Stimulated activated CD8-positive, alpha-beta memory T cell treated with anti-CD3 and anti-CD28 coated beads, Interleukin-4, amount 100 ng/mL, for 48 hours (primary cell): Measurements from ENCODE around the gene PTPRD.
"Not testable (repeated sequence)": the region's sequence is repeated elsewhere in the genome, so short reads cannot be mapped to it uniquely, and the experiment has no call there.

Experiments used
- DNase-seq: peaks from one replicate; pipeline ENCODE4 v3.0.0-alpha.2; 2020

The PTPRD gene

DNA sequence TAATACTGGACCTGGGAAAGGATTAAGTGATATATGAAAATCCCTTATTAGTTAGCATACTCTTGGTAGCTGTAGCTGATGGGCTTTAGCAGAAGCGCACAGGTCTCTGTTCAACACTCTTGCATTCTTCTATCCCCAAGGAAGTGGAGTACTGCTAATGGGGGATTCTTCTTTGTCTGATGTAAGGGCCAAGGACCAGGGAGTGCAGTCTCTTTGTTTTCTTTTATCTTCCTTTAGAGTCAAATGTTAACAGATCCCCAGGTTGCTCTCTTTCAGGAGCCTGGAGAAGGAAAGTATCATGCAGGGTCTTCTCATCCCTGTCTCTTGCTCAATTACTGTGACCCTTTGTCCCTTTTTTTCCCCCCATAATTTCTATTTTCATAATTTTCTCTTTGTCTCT lies 1666.3 kb downstream of the PTPRD start:
- DNase-seq, result no peak

DNA sequence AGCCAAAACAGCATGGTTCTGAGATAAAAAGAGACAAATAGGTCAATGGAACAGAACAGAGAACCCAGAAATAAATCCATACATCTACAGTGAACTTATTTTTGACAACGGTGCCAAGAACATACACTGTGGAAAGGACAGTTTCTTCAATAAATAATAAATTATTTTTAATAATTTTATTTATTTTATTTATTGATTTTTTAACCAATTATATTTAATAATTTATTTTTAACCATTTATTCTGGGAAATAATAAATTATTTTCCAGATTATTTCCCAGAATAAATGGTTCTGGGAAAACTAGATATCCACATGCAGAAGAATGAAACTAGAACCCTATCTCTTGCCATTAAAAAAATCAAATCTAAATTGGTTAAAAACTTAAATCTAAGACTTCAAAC lies 1669.4 kb downstream of the PTPRD start:
- DNase-seq, result no peak

DNA sequence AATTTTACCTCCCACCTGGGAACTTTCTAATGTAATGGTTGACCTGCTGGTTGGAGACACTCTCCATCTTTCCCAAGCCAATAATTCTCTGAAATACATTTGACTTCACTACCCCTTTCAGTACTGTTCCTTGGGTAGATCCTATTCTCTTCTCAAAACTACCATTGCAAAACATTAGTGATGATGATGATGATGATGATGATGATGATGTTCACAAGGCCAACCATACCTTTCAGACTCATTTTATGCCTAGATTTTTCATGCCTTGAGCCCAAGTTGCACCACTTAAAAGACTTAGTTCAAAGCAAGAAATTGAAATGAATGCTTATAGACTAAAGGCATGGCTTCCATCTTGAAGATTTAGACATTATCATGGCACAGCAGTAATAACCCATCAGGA lies 1672.2 kb downstream of the PTPRD start:
- no peak for DNase-seq

DNA sequence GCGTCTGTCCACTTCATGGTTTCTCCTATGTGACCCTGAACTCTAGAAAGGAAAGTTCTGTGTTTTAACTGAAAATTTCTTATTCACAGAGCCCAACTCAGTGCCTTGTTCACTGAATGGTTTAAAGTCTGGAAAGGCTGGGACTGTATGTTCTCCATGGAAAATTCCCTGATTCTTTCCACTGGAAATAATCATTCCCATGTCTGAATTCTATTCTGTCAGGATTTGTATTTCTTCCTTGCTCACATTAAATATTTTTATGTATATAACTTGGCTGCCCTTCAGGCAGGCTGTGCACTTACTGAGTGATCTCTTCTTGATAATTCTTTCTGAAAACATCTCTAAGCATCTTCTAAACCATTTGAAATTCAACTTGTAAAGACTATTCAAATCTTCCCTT lies 1686.3 kb downstream of the PTPRD start:
- DNase-seq, result no peak

DNA sequence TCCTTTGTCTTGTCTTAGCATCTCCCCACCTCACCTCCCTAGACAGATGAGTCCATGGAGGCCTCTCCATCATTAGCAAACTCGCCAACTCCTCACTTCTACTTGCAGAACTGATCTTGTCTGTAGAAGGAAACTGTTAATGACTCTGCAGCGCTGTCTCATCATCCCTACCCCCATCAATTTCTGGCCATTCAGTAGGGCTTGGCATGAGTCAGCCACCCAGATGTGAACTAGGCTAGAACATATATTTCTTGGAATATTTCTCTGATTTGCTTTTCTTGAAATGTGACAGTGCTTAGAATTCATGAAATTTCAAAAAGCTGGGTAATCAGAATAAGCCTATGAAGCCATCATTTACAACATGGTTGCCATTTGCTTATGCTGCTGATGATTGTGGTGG lies 1688.2 kb downstream of the PTPRD start:
- DNase-seq, result no peak

DNA sequence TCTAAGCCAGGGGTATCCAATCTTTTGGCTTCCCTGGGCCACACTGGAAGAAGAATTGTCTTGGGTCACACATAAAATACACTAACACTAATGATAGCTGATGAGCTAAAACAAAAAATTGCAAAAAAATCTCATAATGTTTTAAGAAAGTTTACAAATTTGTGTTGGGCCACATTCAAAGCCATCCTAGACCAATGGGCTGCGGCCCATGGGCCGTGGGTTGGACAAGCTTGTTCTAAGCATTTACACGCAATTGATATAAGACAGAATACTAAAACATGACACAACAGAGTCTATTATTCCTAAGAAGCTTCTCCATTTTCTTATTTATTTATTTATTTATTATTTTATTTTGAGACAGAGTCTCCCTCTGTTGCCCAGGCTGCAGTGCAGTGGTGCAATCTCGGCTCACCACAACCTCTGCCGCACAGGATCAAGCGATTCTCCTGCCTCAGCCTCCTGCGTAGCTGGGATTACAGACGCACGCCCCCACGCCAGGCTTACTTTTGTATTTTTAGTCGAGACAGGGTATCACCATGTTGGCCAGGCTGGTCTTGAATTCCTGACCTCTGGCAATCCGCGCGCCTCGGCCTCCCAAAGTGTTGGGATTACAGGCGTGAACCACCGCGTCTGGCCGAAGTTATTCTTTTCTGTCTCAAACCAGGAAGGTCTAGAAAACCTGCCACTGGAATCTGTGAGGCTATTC lies 1692.2 kb downstream of the PTPRD start:
- DNase-seq, result not testable (repeated sequence)

DNA sequence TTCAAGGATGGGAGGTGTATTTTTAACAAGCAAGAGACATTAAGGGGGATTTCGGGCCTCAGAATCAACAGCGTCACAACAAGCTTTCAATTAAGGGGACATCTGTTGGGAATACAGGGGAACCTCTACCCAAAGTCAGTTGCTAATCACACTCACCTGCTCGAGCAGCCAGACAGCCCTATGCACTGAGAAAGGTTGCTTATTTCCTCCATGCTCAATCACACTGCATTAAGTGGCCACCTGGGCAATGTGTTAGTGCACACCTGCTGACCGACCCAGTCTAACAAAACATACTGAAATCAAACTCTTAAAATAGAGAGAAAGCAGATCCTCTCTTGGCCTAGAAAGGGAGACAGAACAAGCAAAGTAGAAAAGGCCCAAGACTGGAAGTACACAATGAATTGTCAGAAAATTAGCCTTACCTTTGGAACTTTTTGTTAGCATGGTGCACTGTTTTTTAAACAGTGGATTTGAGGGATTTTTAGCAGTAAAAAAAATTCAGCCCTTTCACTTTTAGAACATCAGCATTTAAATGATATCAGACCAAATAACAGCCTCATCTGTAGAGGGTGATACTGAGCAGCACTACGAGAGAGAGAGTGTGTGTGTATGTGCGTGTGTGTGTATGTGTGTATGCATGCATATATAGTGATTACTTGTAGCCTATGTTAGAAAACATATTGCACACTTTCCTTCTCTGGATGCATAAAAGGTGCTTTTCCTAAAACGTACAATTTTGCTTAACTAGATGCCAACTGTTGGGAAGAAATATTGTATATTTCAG lies 1694.7 kb downstream of the PTPRD start:
- DNase-seq, result no peak

DNA sequence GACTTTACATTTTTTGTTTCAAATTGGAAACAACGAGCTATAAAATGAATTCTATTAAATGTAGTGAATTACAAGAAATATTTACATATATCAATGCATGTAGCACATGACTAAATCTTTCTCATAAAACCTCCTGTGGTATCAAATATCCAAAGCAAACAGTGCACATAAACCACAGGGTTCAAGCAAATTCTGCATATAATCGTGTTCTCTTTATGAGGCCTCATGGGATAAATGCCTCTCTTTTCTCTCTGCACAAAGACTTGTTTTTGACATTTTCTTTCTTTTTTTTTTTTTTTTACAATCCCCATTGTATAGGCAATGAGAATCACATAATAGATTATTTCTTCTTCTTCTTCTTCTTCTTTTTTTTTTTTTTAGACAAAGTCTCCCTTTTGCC lies 1696.0 kb downstream of the PTPRD start:
- no peak for DNase-seq

DNA sequence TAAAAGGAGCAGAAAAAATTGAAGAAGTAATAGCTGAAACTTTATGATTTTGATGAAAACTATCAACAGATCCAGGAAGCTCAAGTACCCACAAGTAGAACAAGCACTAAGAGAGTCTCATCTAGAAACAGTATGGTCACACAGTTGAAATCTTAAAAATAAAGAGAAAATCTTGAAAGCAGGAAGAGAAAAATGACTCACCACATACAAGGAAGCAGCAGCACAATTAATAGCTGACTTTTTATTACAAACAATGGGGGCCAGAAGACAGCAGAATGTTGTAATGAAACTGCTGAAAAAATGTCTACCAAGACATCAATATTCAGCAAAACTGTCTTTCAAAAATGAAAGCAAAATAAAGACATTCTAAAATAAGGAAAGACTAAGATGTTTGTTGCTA lies 1704.9 kb downstream of the PTPRD start:
- DNase-seq, result no peak

DNA sequence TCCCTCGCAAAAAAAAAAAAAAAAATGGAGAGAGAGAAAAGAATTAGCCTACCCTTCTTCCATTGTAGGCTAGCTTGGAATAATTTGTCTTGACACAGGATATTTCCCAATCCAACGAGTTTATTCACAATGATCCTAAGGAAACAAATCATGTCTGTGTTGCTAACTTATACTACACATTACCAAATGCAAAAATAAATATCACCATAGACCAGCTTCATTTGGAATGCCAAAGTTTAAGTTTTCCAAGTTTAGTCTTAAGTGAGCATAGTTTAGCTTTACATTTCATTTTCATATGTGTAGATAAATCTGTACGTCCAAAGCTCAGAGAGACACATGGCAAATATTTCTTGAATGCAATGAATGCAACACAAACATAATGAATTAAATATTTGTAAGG lies 1707.1 kb downstream of the PTPRD start:
- no peak for DNase-seq

DNA sequence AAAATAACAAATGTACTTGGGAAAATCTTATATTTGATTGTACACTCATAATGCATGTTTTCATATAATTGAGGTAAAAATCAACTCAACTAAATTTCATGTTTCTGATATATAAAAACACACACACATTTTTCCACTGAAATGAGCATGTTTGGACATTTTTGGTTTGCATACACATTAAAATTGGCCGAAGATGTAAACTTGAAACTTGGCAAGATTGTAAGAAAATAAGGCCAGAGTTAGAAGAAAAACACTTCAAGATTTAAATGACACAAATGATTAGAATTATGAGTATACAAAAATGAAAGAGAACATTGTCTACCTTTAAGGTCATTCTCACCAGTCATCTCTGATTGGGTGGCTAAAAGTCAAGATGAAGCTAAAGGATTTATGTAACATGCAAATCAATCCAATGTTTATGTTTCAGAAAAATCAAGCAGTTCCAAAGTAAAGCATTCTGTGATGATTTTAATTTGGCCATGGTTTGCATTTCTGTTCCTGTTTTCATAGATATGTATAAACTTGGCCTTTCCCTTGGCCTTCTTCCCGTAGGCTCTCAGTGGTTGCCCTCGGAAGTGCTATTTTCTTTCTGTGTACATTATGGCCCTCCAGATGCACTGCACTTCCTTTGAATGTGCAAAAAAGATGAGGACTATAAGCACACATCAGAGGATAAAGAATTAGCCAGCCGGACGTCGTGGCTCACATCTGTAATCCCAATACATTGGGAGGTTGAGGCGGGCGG lies 1707.9 kb downstream of the PTPRD start:
- no peak for DNase-seq

DNA sequence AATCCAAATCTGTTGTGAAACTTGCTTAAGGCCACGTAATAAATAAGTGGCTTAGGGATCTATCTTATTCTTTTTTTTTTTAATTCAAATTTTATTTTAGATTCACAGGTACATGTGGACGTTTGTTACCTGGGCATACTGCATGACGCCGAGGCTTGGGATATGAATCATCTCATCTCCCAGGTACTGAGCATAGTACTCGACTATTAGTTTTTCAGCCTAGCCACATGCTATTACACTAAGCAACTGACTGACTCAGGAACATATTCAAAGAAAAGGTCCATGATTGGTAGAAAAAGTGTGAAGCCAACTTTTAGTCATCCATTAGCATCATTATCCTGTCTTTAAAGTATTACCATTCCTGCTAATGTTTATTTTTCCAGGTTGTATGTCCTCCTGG lies 1709.7 kb downstream of the PTPRD start:
- DNase-seq, result no peak

DNA sequence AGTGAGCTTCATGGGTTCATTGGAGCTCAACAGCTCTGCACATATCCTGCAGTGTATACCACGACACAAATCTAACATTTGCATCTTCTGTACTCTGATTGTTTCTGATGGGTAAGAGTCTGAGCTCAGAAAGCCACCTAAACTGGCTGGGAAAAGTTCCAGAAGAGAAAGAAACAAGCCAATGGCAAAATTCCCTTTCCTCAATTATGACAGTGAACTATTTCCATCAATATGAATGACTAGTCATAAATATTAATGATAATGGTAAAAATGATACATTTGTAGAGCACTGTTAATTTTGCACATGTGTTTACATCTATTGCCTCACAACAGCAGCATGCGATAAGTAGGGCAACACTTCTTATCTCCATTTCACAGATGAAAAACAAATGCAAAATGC lies 1711.7 kb downstream of the PTPRD start:
- DNase-seq, result no peak

DNA sequence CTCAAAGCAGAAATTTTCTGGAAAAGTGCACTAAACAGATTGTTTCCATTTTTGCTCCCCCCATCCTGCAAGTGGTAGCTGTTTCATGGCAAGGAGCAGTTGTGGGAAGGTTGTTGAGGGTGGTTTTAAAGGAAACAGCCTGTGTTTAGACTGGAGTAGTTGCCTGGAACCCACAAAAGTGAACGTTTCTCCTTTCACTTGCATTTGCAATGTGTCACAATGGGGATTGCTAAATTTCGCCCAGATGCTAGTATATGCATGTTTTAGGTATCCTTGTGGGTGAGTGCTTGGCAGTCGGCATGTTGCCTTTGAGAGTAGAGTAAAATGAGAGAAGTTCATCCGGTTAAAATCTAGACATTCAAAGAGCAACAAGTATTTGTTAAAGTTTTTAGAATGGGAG lies 1713.3 kb downstream of the PTPRD start:
- no peak for DNase-seq

DNA sequence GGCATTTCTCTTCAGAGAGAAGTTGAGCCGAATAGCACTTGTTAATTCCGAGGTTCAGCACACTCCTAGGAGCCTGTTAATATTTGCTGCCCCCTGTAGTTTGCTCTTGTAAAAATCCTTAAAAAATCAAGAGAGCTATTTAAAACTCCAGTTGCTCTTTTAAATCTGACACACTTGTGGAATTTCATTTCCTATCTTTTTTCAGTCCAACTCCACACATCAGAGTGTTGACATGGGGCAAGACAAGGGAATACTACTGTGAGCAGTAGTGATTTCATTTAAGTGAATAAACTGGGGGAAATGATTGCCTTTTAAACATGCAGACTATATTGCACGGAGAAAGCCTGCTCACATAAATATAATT lies 1717.0 kb downstream of the PTPRD start:
- DNase-seq, result no peak

DNA sequence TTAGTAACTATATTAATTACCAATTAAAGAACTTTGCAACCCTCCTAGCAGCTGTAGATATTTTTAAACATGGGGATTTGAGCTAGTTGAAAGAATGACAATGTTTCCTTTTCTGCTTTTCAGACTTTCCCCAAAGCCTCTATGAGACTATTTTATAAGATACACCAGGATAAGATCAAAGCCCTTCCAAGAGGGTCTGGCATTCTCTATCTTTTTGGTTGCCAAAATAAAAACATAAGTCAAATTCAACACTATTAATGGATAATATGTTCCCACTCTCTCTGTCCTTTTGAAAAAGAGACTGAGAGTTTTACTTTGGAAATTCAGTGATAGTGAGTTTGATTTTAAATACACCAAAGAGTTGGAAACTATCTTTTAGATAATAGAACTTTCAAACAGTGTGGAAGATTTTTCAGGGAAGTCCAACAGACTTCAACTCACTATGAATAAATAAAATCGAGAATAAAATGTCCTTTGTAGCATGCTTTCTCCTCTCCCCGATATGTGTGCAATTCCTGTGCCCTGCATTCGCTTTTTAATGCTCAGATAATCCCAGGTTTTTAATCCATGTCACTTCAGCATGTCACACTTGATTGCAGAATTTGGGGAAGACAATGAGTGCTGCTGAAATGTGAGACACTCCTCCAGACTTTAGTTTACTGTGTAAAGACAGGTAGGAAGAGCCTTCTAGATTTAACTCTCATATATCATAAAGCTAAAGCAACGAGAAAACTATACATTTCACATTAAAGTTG lies 1717.5 kb downstream of the PTPRD start:
- no peak for DNase-seq

DNA sequence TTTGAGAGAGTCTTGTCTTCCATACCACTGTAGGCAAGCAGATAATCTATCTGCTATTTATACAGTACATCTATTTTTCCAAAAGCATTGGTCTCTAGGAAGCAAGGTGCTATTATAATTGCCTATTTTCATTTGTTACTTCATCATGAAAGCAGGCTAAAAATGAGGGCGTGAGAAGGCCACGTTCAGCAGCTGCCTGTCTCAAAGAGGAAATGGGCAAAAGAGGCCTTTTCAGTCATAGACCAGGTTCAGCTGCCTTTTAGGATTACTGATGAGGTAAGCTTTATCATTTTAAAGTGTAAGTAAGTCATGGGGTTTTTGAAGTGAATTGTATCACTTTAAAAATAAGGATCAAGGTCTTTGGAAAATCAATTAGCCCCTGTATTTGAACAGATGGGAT lies 1722.1 kb downstream of the PTPRD start:
- DNase-seq, result no peak

DNA sequence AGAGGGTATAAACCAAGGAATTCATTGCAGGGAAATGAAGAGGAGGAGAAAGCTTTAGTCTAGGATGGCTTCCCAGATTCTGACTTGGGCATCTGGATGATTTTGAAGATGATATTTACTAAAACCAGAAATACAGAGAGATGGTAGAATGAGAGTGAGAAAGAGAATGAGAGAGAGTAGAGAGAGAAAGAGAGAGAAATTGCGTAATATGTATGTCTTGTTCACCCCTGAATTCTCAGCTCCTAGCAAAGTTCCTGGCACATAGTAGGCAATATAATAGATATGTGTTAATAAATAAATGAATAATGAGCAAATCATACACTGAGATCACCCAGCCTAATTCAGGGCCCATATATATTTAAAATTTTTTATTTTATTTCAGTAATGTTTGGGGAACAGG lies 1723.7 kb downstream of the PTPRD start:
- DNase-seq, result no peak

DNA sequence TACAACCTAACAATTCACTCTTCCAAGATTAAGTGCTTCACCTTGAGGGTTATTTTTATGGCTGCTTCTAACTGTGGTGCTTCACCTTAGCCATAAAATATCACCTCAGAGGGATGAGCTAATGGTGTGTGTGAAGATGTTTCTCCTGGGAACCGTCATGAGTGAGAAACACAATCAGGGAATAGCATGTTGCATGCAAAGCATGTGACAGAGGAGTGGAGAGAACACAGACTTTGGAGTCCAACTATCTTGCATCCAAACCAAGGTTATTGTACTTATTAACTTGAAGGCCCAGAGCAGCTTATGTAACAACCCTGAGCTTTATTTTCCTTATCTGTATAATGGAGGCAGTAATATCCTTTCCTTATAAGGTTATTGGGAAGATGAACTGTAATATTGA lies 1724.2 kb downstream of the PTPRD start:
- DNase-seq, result no peak

DNA sequence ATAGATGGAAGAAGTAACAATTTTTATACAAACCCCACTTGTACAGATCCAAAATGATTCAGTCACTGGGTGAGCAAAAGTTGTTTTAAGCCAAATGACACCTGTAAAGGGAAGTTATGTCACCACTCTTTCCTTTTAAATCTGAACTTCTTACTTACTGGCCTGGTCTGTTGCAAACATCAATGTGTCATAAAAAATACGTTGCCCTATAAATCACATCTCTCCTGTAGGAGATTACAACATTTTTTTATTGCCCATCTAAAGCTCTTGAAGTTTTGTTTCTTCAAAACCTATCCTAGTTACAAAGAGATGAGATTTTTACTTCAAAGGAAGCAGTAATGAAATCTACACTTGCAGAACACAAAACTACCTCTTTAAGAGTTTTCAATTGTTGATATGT lies 1725.4 kb downstream of the PTPRD start:
- no peak for DNase-seq

DNA sequence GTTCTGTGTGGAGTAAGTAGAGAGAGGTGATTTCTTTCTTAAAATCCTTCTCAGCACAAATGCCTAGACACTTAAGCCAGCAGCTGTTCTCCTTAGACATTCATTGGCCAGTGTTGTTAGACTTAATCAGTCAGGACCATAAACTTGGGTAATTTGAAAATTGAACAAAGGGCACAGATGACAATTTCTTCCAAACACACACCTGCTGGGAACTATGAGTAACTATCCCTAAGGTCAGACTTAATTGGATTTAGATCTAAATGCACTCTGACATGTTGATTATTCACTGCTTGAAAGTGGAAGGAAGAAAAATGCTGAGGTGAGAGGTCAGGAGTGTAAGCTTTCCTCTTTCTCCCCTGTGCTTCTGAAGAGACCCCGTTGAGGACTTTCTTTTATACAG lies 1729.5 kb downstream of the PTPRD start:
- no peak for DNase-seq

DNA sequence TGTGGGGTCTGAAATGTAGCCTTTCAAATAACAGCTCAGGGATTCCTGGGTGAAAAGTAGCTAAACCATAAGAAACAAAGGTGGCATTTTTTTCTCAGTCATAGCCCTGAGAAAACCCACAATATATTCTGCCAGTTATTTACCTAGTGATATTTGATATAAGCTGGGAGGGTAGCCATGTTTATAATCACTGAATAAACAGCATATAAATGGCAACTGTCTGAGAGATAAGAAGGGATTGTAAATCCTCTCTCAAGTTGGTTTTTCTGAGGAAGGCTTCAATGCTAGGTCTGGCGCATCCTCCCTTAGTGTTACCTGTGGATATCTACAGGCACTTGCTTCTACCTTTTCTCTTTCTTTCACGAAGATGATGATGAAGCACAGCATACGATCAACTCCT lies 1732.7 kb downstream of the PTPRD start:
- DNase-seq, result no peak

DNA sequence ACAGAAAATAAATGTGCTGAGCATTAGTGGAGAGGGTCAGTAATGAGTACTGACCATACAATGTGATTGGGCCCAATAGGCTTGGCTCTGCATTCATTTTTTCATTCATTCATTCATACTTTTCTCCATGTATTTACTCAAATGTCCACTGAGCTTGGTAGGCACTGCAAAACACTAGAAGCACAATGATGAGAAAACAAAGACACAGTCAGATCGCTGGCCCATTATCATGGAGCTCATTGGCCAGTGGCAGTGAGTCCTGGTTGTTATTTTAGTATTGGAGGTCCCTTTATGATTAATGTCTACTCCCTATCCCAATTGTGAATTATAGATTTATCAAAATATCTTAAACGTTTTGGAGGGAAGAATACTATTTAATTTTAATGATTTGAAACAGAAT lies 1733.5 kb downstream of the PTPRD start:
- DNase-seq, result no peak
